Measurements from ENCODE around the gene TADA3. TPM values are rescaled to one million over a fixed set of nuclear protein-coding genes. Genes with fewer than 3 reads are reported as not detected.

TADA3 gene
- polyA plus RNA-seq (ENCODE audit: insufficient read length in 4 of 4): 10 to 100 TPM; 61.6 to 70.9 (median 65.7) TPM

- DNase-seq (ENCODE audit: low read depth in 4 of 4, low spot score in 3 of 4): peak; percentile 86 to 97 (median 92)
Measured at GRCh38 chr3:9792405-9793160, at the start of gene TADA3, which contains the start of gene ARPC4. Gene TADA3 (minus strand): TSS chr3:9792473. CDS start chr3:9791466, 1,007 bp downstream. Gene ARPC4 (plus strand): TSS chr3:9793082. CDS start chr3:9793122, 40 bp downstream.

GRCh38 chr3:9841015-9841414 is 48.7 kb upstream of the TADA3 start:
- no peak for DNase-seq (ENCODE audit: low read depth in 4 of 4, low spot score in 3 of 4)

GRCh38 chr3:9838856-9839255 is 46.6 kb upstream of the TADA3 start:
- DNase-seq (ENCODE audit: low read depth in 4 of 4, low spot score in 3 of 4): no peak

GRCh38 chr3:9837701-9838582 is 45.7 kb upstream of the TADA3 start:
- DNase-seq (ENCODE audit: low read depth in 4 of 4, low spot score in 3 of 4): no peak

GRCh38 chr3:9834520-9835380 is 42.5 kb upstream of the TADA3 start:
- no peak for DNase-seq (ENCODE audit: low read depth in 4 of 4, low spot score in 3 of 4)

GRCh38 chr3:9833078-9833477 is 40.8 kb upstream of the TADA3 start:
- no peak for DNase-seq (ENCODE audit: low read depth in 4 of 4, low spot score in 3 of 4)

- DNase-seq (ENCODE audit: low read depth in 4 of 4, low spot score in 3 of 4): no peak
Measured at GRCh38 chr3:9831253-9831652, 39.0 kb upstream of the TADA3 start.

- DNase-seq (ENCODE audit: low read depth in 4 of 4, low spot score in 3 of 4): no peak
Measured at GRCh38 chr3:9828801-9829755, 36.8 kb upstream of the TADA3 start.

- DNase-seq (ENCODE audit: low read depth in 4 of 4, low spot score in 3 of 4): no peak
Measured at GRCh38 chr3:9826815-9827573, 34.7 kb upstream of the TADA3 start.

- no peak for DNase-seq (ENCODE audit: low read depth in 4 of 4, low spot score in 3 of 4)
Measured at GRCh38 chr3:9825451-9826040, 33.3 kb upstream of the TADA3 start.

- no peak for DNase-seq (ENCODE audit: low read depth in 4 of 4, low spot score in 3 of 4)
Measured at GRCh38 chr3:9820946-9821345, 28.7 kb upstream of the TADA3 start.

- no peak for DNase-seq (ENCODE audit: low read depth in 4 of 4, low spot score in 3 of 4)
Measured at GRCh38 chr3:9820543-9820942, 28.3 kb upstream of the TADA3 start.

- no peak for DNase-seq (ENCODE audit: low read depth in 4 of 4, low spot score in 3 of 4)
Measured at GRCh38 chr3:9818666-9819335, 26.5 kb upstream of the TADA3 start.

- no peak for DNase-seq (ENCODE audit: low read depth in 4 of 4, low spot score in 3 of 4)
Measured at GRCh38 chr3:9817436-9817835, 25.2 kb upstream of the TADA3 start.

- no peak for DNase-seq (ENCODE audit: low read depth in 4 of 4, low spot score in 3 of 4)
Measured at GRCh38 chr3:9815986-9816385, 23.7 kb upstream of the TADA3 start.

GRCh38 chr3:9812870-9813483 is 20.7 kb upstream of the TADA3 start:
- no peak for DNase-seq (ENCODE audit: low read depth in 4 of 4, low spot score in 3 of 4)

- no peak for DNase-seq (ENCODE audit: low read depth in 4 of 4, low spot score in 3 of 4)
Measured at GRCh38 chr3:9810846-9811245, 18.6 kb upstream of the TADA3 start.

GRCh38 chr3:9810433-9810770 is 18.1 kb upstream of the TADA3 start:
- no peak for DNase-seq (ENCODE audit: low read depth in 4 of 4, low spot score in 3 of 4)

Data from right renal pelvis (tissue), 4 donors.